Activated CD8-positive, alpha-beta memory T cell treated with anti-CD3 and anti-CD28 coated beads for 36 hours (primary cell): ENCODE results near the gene SYT6. TPM values are rescaled to one million over a fixed set of nuclear protein-coding genes. Genes with fewer than 3 reads are reported as not detected.

Experiments
- CTCF ChIA-PET: fragments of 350-600 bp; sonication (Branson Sonifier 250); formaldehyde crosslinking; loops from one replicate; lab custom pipeline; 2021; ENCODE audit warnings: antibody characterized with exemption; lab: Charles Lee
- POLR2A ChIA-PET: fragments of 350-600 bp; sonication (Branson Sonifier 250); formaldehyde crosslinking; loops from one replicate; lab custom pipeline; 2021; ENCODE audit warnings: antibody characterized with exemption; lab: Charles Lee
- total RNA-seq, 2 experiments: library from RNA; stranded (reverse); gene quantifications; one replicate each; pipeline ENCODE4 v1.2.3, GENCODE V29; 2021

Gene SYT6, protein sequence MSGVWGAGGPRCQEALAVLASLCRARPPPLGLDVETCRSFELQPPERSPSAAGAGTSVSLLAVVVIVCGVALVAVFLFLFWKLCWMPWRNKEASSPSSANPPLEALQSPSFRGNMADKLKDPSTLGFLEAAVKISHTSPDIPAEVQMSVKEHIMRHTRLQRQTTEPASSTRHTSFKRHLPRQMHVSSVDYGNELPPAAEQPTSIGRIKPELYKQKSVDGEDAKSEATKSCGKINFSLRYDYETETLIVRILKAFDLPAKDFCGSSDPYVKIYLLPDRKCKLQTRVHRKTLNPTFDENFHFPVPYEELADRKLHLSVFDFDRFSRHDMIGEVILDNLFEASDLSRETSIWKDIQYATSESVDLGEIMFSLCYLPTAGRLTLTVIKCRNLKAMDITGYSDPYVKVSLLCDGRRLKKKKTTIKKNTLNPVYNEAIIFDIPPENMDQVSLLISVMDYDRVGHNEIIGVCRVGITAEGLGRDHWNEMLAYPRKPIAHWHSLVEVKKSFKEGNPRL
- total RNA-seq: not detected

- ChIA-PET POLR2A (interaction anchor here (0.6 kb wide), 1 partner anchor 201 kb away, joined by 6 read pairs; no protein-coding TSS in a partner anchor), CTCF (interaction anchor here (0.7 kb wide), 1 partner anchor 10 kb away, joined by 4 read pairs; no protein-coding TSS in a partner anchor)
Observed at GRCh38 chr1:114153261-114154145, at the start of gene SYT6. SYT6 (minus strand) TSS chr1:114153869; CDS start chr1:114153772, 97 bp downstream.

DNA sequence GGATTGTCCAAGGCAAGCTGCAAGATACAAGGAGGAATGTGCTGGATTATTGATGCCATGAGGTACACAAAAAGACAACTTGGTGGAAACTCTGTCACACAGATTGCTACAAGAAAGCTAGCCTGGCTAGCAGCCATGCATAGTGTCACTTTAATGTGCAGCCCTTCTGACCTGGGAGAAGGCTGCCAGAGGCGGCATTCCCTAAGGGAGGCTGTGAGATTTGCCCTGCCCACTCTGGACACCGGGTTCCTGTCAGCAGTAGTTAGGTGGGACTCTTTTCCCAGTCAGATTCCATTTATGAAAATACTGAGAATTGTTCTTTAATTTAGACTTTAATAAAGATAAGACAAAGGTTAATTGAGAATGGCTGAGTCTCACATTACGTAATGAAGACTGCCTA lies 47.8 kb upstream of the SYT6 start:
- CTCF ChIA-PET: no interaction called here

GRCh38 chr1:114199017-114199594 lies 45.4 kb upstream of the SYT6 start:
- ChIA-PET CTCF (no interaction called here), POLR2A (no interaction called here)

More for the DNA sequence above, 47.8 kb upstream of the SYT6 start:
- POLR2A ChIA-PET: no interaction called here

GRCh38 chr1:114196992-114197907 lies 43.6 kb upstream of the SYT6 start:
- CTCF ChIA-PET: no interaction called here
- POLR2A ChIA-PET: no interaction called here

DNA sequence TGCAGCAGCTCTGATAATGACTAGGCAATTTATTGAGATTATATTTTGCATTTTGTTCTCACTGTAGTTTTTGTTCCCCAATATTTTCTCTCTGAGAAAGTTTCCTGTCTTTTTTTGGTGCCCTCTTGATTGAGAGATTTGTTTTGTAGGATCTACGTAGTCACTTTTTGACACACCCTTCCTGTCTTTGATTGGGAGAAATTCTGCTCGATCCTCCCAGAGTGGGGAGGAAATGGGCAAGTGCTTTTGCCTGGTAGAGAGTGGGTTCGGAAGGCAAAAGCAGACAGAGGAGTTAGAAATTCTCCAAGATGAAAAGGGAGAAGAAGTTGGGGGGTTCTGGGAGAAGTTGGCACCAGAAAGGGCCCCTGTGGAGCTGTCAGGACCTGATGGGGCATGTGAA lies 42.1 kb upstream of the SYT6 start:
- CTCF ChIA-PET: no interaction called here
- POLR2A ChIA-PET: no interaction called here

DNA sequence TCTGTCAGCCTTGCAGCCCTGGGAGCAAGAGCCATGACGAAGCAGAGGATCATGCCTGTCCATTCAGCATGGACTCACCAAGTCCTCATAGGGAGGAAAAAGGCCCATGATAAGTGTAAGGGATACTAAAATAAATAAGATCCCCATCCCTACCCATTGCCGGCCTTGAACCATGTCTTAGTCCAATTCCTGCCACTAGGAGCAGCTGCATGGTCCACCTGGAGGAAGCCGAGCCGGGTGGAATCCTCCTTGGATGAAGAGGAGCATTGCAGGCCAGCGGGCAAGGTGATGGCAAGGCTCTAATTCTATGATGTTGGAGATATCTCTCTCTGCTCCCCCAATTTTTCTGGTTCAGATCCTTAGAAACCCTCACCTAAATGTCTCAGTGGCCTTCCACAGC lies 38.7 kb upstream of the SYT6 start:
- POLR2A ChIA-PET: no interaction called here
- CTCF ChIA-PET: no interaction called here

GRCh38 chr1:114189398-114189797 lies 35.7 kb upstream of the SYT6 start:
- POLR2A ChIA-PET: no interaction called here
- CTCF ChIA-PET: no interaction called here

DNA sequence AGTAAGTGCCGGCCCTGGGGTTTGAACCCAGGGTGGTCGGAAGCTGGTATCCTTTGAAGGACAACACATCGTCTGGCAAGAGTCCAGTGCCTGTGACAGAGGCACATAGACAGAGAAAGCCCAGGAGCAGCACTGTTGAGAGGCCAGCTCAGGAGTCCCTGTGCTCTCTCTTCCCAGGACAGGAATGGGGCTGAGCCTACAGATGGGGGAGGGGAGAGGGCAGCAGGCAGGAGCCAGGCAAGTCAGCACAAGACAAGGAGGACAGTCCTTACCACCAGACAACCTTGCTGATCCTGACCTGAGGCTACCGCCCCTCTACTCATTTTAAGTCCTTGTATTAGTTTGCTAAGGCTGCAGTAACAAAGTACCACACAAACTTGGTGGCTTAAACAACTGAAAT lies 27.7 kb upstream of the SYT6 start:
- POLR2A ChIA-PET: no interaction called here
- CTCF ChIA-PET: no interaction called here

DNA sequence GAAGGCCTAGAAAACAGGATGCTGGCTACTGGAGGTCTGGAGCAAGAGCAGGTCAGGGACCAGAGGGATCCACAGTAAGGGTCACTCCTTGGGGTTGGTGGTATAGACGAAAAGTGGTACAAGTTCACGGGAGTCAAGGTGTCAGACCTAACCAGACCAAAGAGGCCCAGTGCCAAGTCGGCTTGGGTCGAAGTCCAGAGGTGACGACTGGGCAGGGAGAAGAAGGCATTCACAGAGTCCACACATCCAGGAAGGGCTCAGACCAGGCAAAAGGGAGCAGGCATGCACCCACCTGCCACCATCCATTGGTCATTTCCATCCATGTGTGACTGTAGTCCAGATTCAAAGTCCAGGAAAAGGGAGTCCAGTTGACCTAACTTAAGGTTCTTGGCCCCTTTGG lies 27.1 kb upstream of the SYT6 start:
- ChIA-PET CTCF (no interaction called here), POLR2A (no interaction called here)

DNA sequence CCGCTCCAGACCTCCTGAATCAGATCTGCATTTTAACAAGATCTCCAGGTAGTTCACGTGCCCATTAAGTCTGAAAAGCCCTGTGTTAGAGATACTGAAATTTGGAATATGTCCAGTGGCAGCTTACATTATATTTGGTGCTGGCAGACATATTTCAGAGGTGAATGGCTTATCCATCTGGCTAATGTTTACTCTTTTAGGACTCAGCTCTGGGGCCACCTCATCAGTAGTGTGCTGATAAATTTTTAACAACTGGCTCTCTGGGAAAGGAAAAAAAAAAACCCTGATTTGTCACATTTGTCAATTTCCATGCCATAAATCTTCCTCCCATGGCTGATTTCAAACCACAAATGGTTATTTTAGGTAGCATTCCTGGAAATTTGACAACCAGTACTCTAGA lies 25.3 kb upstream of the SYT6 start:
- CTCF ChIA-PET: no interaction called here
- POLR2A ChIA-PET: no interaction called here

DNA sequence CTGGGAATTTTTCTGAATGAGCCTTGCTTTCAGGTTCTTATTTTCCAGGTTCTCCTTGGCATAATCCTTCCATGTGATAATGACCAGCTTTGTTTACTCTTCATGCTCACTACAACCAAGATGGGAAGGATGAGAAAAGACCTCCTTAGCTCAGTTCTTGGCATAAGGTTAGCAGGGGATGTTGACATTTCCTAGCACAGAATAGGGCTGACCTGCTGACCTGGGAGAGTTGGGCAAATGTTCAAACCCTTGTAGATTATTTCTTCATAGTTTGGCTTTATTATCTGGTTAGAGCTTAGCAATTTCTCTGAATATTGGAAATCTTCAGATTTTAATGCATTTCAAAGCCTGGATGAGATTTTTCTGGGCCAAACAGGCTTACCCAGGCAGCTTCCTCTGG lies 23.6 kb upstream of the SYT6 start:
- ChIA-PET CTCF (no interaction called here), POLR2A (no interaction called here)

DNA sequence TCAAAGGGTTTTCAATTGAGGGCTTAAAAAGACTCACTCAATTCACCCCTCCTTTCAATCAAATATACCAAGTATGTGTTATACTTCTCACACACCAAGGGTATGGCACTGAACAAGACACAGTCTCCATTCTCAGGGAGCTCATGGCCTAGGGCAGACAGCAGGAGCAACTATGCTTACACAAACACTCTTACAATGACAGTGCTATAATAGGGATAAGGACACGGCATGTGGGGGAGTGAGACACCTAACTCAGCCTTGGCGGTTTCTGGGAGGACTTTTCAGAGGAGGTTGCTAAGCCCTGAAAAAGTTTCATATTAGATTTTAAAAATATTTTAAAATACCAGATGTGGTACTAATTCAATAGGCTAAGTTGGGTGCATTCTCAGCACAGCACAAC lies 22.7 kb upstream of the SYT6 start:
- ChIA-PET CTCF (no interaction called here), POLR2A (no interaction called here)

GRCh38 chr1:114173680-114174079 lies 20.0 kb upstream of the SYT6 start:
- CTCF ChIA-PET: no interaction called here
- POLR2A ChIA-PET: no interaction called here

- POLR2A ChIA-PET: no interaction called here
- CTCF ChIA-PET: no interaction called here
Observed at GRCh38 chr1:114169509-114169908, 15.8 kb upstream of the SYT6 start.

- ChIA-PET POLR2A (no interaction called here), CTCF (no interaction called here)
Observed at GRCh38 chr1:114167226-114167625, 13.6 kb upstream of the SYT6 start.

GRCh38 chr1:114164840-114165543 lies 11.3 kb upstream of the SYT6 start:
- POLR2A ChIA-PET: no interaction called here

DNA sequence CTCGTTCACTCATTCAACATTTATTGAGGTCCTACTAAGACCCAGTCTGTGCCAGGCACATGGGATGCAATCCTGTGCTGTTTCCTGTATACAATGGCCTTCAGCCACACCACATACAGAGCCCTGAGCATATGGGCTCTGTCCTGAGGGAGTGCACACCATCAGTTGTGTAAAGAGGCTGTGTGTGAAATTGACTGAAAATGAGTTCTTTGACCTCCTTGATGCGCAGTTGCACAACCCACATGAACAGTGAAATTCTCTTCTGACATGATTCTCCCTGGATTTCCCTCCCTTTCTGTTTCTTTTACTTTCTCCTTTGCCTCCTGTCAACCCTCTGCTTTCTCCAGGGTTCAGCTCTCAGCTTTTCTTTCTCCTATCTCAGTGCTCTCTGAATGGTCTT lies 6.3 kb upstream of the SYT6 start:
- ChIA-PET POLR2A (no interaction called here), CTCF (no interaction called here)

More at GRCh38 chr1:114164840-114165543, 11.3 kb upstream of the SYT6 start:
- CTCF ChIA-PET: no interaction called here

DNA sequence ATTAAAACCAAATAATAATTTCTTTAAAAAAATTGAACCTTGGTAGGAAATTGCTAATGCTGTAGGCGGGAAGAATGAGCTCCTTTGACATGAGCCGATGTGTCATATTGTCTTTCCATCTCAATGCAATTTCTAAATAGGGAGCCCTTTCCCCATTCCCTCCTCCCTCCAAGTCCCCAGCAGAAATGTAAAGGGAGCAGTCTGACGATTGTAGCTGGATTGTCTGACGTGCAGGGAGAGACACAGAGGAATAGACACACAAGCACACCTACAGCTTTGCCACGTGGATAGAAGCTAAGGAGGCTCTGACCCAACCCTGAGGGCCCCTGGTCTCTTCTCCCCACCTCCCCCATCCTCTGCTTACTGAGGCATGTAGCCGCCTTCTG lies 3.6 kb upstream of the SYT6 start:
- CTCF ChIA-PET: no interaction called here
- POLR2A ChIA-PET: interaction anchor here (0.5 kb wide), 1 partner anchor 1613 kb away, joined by 6 read pairs; no protein-coding TSS in a partner anchor
